Calu3 (cell line): ENCODE results near the gene FGF9. TPM values are rescaled to one million over a fixed set of nuclear protein-coding genes. Genes with fewer than 3 reads are reported as not detected.

Experiments used
- BruUV-seq: library from RNA; stranded (reverse); fragments of 400-500 nt; replicated peaks from 2 replicates; lab custom pipeline; 2021; lab: Mats Ljungman, UMichigan
- CTCF ChIA-PET: fragments of 300-600 bp; sonication (Branson Sonifier 250); formaldehyde crosslinking; loops from one replicate; lab custom pipeline; 2022; ENCODE audit warnings: antibody characterized with exemption; lab: Charles Lee
- DNase-seq: peaks from one replicate; pipeline ENCODE4 v3.0.0; 2022
- H3K27ac Mint-ChIP-seq: one replicate; pipeline ENCODE4 v1.8.0; 2022; ENCODE audit warnings: mixed read lengths; ENCODE audit not compliant: unreplicated experiment
- H3K27me3 Mint-ChIP-seq: one replicate; pipeline ENCODE4 v1.8.0; 2022; ENCODE audit warnings: mixed read lengths; ENCODE audit not compliant: unreplicated experiment
- H3K36me3 Mint-ChIP-seq: one replicate; pipeline ENCODE4 v1.8.0; 2022; ENCODE audit warnings: mild to moderate bottlenecking, moderate library complexity, mixed read lengths; ENCODE audit not compliant: insufficient read depth, unreplicated experiment
- H3K4me1 Mint-ChIP-seq: one replicate; pipeline ENCODE4 v1.8.0; 2022; ENCODE audit warnings: mild to moderate bottlenecking, low read depth, mixed read lengths; ENCODE audit not compliant: unreplicated experiment
- H3K4me3 Mint-ChIP-seq: one replicate; pipeline ENCODE4 v1.8.0; 2022; ENCODE audit warnings: mild to moderate bottlenecking, low read depth, moderate library complexity, mixed read lengths; ENCODE audit not compliant: unreplicated experiment
- H3K9me3 Mint-ChIP-seq: one replicate; pipeline ENCODE4 v1.8.0; 2022; ENCODE audit warnings: low read depth, mixed read lengths; ENCODE audit not compliant: unreplicated experiment
- CTCF ChIP-seq: fragments of 200-600 bp; IDR thresholded peaks from one replicate; pipeline ENCODE4 v1.8.0; 2022; ENCODE audit warnings: antibody characterized with exemption; ENCODE audit not compliant: unreplicated experiment
- intact Hi-C: fragments of 100-400 bp; cut with micrococcal nuclease; formaldehyde crosslinking; loops from one replicate; pipeline ENCODE4 v1.10.0; 2022; ENCODE audit not compliant: unreplicated experiment
- total RNA-seq: library from RNA; stranded (reverse); gene quantifications from 2 replicates; pipeline ENCODE4 v1.2.3, GENCODE V29; 2022

FGF9 gene
- total RNA-seq, 1 experiment from 2014 or later, result not detected

- H3K36me3 Mint-ChIP-seq, result no peaks in the 10 kb centered on the region
- CTCF ChIA-PET, result no interaction called here
- DNase-seq, result no peak
Measured at GRCh38 chr13:21748166-21748565, 77.3 kb downstream of the FGF9 start.

GRCh38 chr13:21749410-21749809, 78.5 kb downstream of the FGF9 start:
- Mint-ChIP-seq H3K27me3 (no peaks in the 10 kb centered on the region), H3K4me1 (no peaks in the 10 kb centered on the region), H3K4me3 (no peak overlapping the region), H3K27ac (no peak overlapping the region), H3K9me3 (no peaks in the 10 kb centered on the region), H3K36me3 (no peaks in the 10 kb centered on the region)
- no TSS peak for BruUV-seq
- no peak for DNase-seq
- TF ChIP-seq CTCF, result no peak
- CTCF ChIA-PET, result no interaction called here
- intact Hi-C loops, result no loop called here

More at GRCh38 chr13:21748166-21748565, 77.3 kb downstream of the FGF9 start:
- no TSS peak for BruUV-seq
- H3K9me3 Mint-ChIP-seq, result no peaks in the 10 kb centered on the region
- H3K27ac Mint-ChIP-seq, result no peak overlapping the region
- intact Hi-C loops, result no loop called here
- TF ChIP-seq CTCF, result no peak
- no peaks in the 10 kb centered on the region for H3K4me1 Mint-ChIP-seq
- no peaks in the 10 kb centered on the region for H3K27me3 Mint-ChIP-seq
- H3K4me3 Mint-ChIP-seq, result no peak overlapping the region

- no peaks in the 10 kb centered on the region for H3K9me3 Mint-ChIP-seq
- H3K4me1 Mint-ChIP-seq, result no peaks in the 10 kb centered on the region
- intact Hi-C loops, result no loop called here
- BruUV-seq, result no TSS peak
- H3K4me3 Mint-ChIP-seq, result no peak overlapping the region
- CTCF ChIA-PET, result no interaction called here
- H3K36me3 Mint-ChIP-seq, result no peaks in the 10 kb centered on the region
- DNase-seq, result no peak
- TF ChIP-seq CTCF, result no peak
- no peaks in the 10 kb centered on the region for H3K27me3 Mint-ChIP-seq
- H3K27ac Mint-ChIP-seq, result no peak overlapping the region
Measured at GRCh38 chr13:21752501-21752900, 81.6 kb downstream of the FGF9 start.

GRCh38 chr13:21753117-21753729, 82.3 kb downstream of the FGF9 start:
- intact Hi-C loops, result no loop called here
- Mint-ChIP-seq H3K27me3 (no peaks in the 10 kb centered on the region), H3K4me1 (no peaks in the 10 kb centered on the region), H3K9me3 (no peaks in the 10 kb centered on the region), H3K4me3 (no peak overlapping the region), H3K27ac (no peak overlapping the region), H3K36me3 (no peaks in the 10 kb centered on the region)
- BruUV-seq, result no TSS peak
- no peak for TF ChIP-seq CTCF
- no peak for DNase-seq
- CTCF ChIA-PET, result no interaction called here

Other genes with a start within 250 kb of the FGF9 start
- 88.9 and 90.6 TPM in 2 replicates for gene ZDHHC20, start 211.8 kb upstream of the FGF9 start, total RNA-seq
- 16.3 and 17.4 TPM in 2 replicates for gene MICU2, start 66.9 kb upstream of the FGF9 start, total RNA-seq